H1 (cell line): ENCODE data around the gene RGPD3. TPM values are rescaled to one million over a fixed set of nuclear protein-coding genes. Genes with fewer than 3 reads are reported as not detected.

Source experiments
- CTCF ChIA-PET: fragments of 300-600 bp; sonication (Branson Sonifier 250); formaldehyde crosslinking; loops from one replicate; lab custom pipeline; 2021; ENCODE audit not compliant: partially characterized antibody; lab: Charles Lee
- POLR2A ChIA-PET: fragments of 300-600 bp; sonication (Branson Sonifier 250); formaldehyde crosslinking; loops from one replicate; lab custom pipeline; 2021; ENCODE audit warnings: inconsistent platforms; ENCODE audit not compliant: partially characterized antibody; lab: Charles Lee
- DNase-seq, 2 experiments: peaks; one replicate each; pipeline versions ENCODE4 v3.0.0 to v3.0.0-alpha.2; 2010 to 2022; ENCODE audit warnings: low spot score in 2 of 2, low read depth in 1 of 2, mixed read lengths in 1 of 2
- FAIRE-seq: peaks from 2 replicates; lab custom pipeline; 2011; peaks lifted over from hg19 to GRCh38; lab: Jason Lieb, UNC
- H2AFZ ChIP-seq: 2 replicates; pipeline ENCODE4 v1.8.1; 2012; ENCODE audit warnings: low read length, inconsistent platforms
- H2AK5ac ChIP-seq: 2 replicates; pipeline ENCODE4 v1.6.1; 2013; ENCODE audit warnings: low read depth, low read length
- H2BK120ac ChIP-seq: replicated peaks from 2 replicates; pipeline ENCODE3; 2013; ENCODE audit warnings: low read depth, low read length, inconsistent platforms
- H2BK12ac ChIP-seq: 2 replicates; pipeline ENCODE4 v1.6.1; 2013; ENCODE audit warnings: low read depth, low read length
- H2BK15ac ChIP-seq: 2 replicates; pipeline ENCODE4 v1.6.1; 2013; ENCODE audit warnings: low read length
- H2BK20ac ChIP-seq: 2 replicates; pipeline ENCODE4 v1.6.1; 2013; ENCODE audit warnings: low read length
- H2BK5ac ChIP-seq: 2 replicates; pipeline ENCODE4 v1.6.1; 2013; ENCODE audit warnings: low read depth, low read length
- H3K14ac ChIP-seq: 2 replicates; pipeline ENCODE4 v1.6.1; 2013; ENCODE audit warnings: inconsistent platforms; ENCODE audit not compliant: insufficient read length
- H3K18ac ChIP-seq: 2 replicates; pipeline ENCODE4 v1.6.1; 2013; ENCODE audit warnings: low read length; ENCODE audit errors: extremely low read depth
- H3K23ac ChIP-seq: 2 replicates; pipeline ENCODE4 v1.6.1; 2013; ENCODE audit warnings: inconsistent platforms; ENCODE audit not compliant: insufficient read length
- H3K23me2 ChIP-seq: 2 replicates; pipeline ENCODE4 v1.6.1; 2013; ENCODE audit warnings: low read depth, low read length
- H3K27ac ChIP-seq: 2 replicates; pipeline ENCODE4 v1.6.1; 2011; ENCODE audit warnings: low read depth, low read length, inconsistent platforms
- H3K27me3 ChIP-seq, 4 experiments: replicated peaks in 1 of 4; 1 replicate in 1 of 4; 2 replicates in 3 of 4; pipeline versions ENCODE4 v1.6.1 to v1.8.1; 2011 to 2013; ENCODE audit warnings: low read length in 3 of 4, mild to moderate bottlenecking in 3 of 4, inconsistent platforms in 2 of 4, mixed read lengths in 2 of 4, moderate library complexity in 1 of 4; ENCODE audit not compliant: control insufficient read depth in 3 of 4, insufficient read depth in 3 of 4; ENCODE audit errors: extremely low read depth in 1 of 4
- H3K36me3 ChIP-seq, 4 experiments: 2 replicates each; pipeline versions ENCODE4 v1.6.1 to v1.8.1; 2011 to 2013; ENCODE audit warnings: mild to moderate bottlenecking in 4 of 4, low read length in 3 of 4, moderate library complexity in 2 of 4, control low read depth in 1 of 4, inconsistent platforms in 1 of 4; ENCODE audit not compliant: insufficient read depth in 4 of 4, control insufficient read depth in 2 of 4
- H3K4ac ChIP-seq: replicated peaks from 2 replicates; pipeline ENCODE3; 2013; ENCODE audit warnings: low read length, low read depth, mixed read lengths, inconsistent platforms; ENCODE audit not compliant: insufficient read length
- H3K4me1 ChIP-seq, 4 experiments: replicated peaks in 1 of 4; 1 replicate in 1 of 4; 2 replicates in 3 of 4; pipeline versions ENCODE4 v1.6.1 to v1.8.1; 2011 to 2013; ENCODE audit warnings: low read length in 3 of 4, inconsistent platforms in 2 of 4, mixed read lengths in 1 of 4; ENCODE audit not compliant: insufficient read depth in 4 of 4, control insufficient read depth in 3 of 4
- H3K4me2 ChIP-seq, 2 experiments: 2 replicates each; pipeline versions ENCODE4 v1.6.1 to v1.8.1; 2011 to 2013; ENCODE audit warnings: low read depth in 2 of 2, low read length in 2 of 2, control low read depth in 1 of 2, inconsistent platforms in 1 of 2, mild to moderate bottlenecking in 1 of 2; ENCODE audit not compliant: insufficient read depth in 1 of 2
- H3K4me3 ChIP-seq, 4 experiments: fragments of 200-600, 300-600 bp in 1 of 4; sonication (generic), shearing (Covaris generic), sonication (Bioruptor Twin) in 1 of 4; 2 replicates each; pipeline versions ENCODE4 v1.5.1 to v1.8.1; 2011 to 2016; ENCODE audit warnings: low read length in 4 of 4, low read depth in 3 of 4, control low read depth in 2 of 4, inconsistent platforms in 2 of 4, mild to moderate bottlenecking in 2 of 4, mixed read lengths in 1 of 4, moderate library complexity in 1 of 4; ENCODE audit not compliant: insufficient read depth in 2 of 4; ENCODE audit errors: extremely low read depth in 1 of 4
- H3K56ac ChIP-seq: replicated peaks from 2 replicates; pipeline ENCODE3; 2013; ENCODE audit warnings: low read depth, mild to moderate bottlenecking, mixed read lengths, low read length, inconsistent platforms; ENCODE audit not compliant: insufficient read length
- H3K79me1 ChIP-seq: 2 replicates; pipeline ENCODE4 v1.6.1; 2013; ENCODE audit warnings: low read depth, low read length, control low read depth
- H3K79me2 ChIP-seq, 2 experiments: 2 replicates each; pipeline versions ENCODE4 v1.6.1 to v1.8.1; 2012 to 2013; ENCODE audit warnings: low read length in 2 of 2, mild to moderate bottlenecking in 2 of 2, inconsistent platforms in 1 of 2; ENCODE audit not compliant: insufficient read depth in 2 of 2, control insufficient read depth in 1 of 2
- H3K9ac ChIP-seq, 4 experiments: replicated peaks in 1 of 4; 1 replicate in 1 of 4; 2 replicates in 3 of 4; pipeline versions ENCODE4 v1.6.1 to v1.8.1; 2011 to 2013; ENCODE audit warnings: low read depth in 3 of 4, low read length in 3 of 4, control low read depth in 2 of 4, mild to moderate bottlenecking in 2 of 4, moderate library complexity in 2 of 4, inconsistent platforms in 1 of 4; ENCODE audit errors: extremely low read depth in 1 of 4
- H3K9me3 ChIP-seq, 2 experiments: 2 replicates each; pipeline versions ENCODE4 v1.6.1 to v1.8.1; 2012 to 2013; ENCODE audit warnings: mild to moderate bottlenecking in 2 of 2, moderate library complexity in 2 of 2, control low read depth in 1 of 2, inconsistent platforms in 1 of 2, low read depth in 1 of 2, low read length in 1 of 2, mixed read lengths in 1 of 2; ENCODE audit not compliant: insufficient read depth in 2 of 2
- H4K20me1 ChIP-seq, 2 experiments: replicated peaks in 1 of 2; 2 replicates each; pipeline versions ENCODE3 to v1.8.1; 2011 to 2013; ENCODE audit warnings: inconsistent platforms in 2 of 2, low read length in 2 of 2, mild to moderate bottlenecking in 1 of 2; ENCODE audit not compliant: insufficient read depth in 2 of 2, control insufficient read depth in 1 of 2
- H4K5ac ChIP-seq: 2 replicates; pipeline ENCODE4 v1.6.1; 2013; ENCODE audit warnings: low read length, low read depth, mixed read lengths, inconsistent platforms; ENCODE audit not compliant: insufficient read length
- H4K8ac ChIP-seq: 2 replicates; pipeline ENCODE4 v1.8.0; 2013; ENCODE audit warnings: mild to moderate bottlenecking, moderate library complexity, low read length, inconsistent platforms; ENCODE audit not compliant: insufficient read depth; ENCODE audit errors: extremely low read depth
- H4K91ac ChIP-seq: replicated peaks from 2 replicates; pipeline ENCODE3; 2013; ENCODE audit warnings: low read length, mixed read lengths, inconsistent platforms; ENCODE audit not compliant: insufficient read length
- ATF2 ChIP-seq: IDR thresholded peaks from 2 replicates; pipeline ENCODE4 v1.6.1; 2012; ENCODE audit warnings: low read length, inconsistent platforms
- ATF3 ChIP-seq: IDR thresholded peaks from 2 replicates; pipeline ENCODE4 v1.6.1; 2011; ENCODE audit warnings: low read depth, mild to moderate bottlenecking, low read length; ENCODE audit not compliant: insufficient read depth
- CHD1 ChIP-seq: IDR thresholded peaks from 2 replicates; pipeline ENCODE4 v1.6.1; 2012; ENCODE audit warnings: low read depth, low read length, improper control_type of control experiment
- E2F6 ChIP-seq: IDR thresholded peaks from 2 replicates; pipeline ENCODE4 v1.6.1; 2012; ENCODE audit warnings: inconsistent platforms
- EZH2 ChIP-seq: fragments of 200-600 bp; sonication (generic); IDR thresholded peaks from 2 replicates; pipeline ENCODE4 v1.7.1; 2012; ENCODE audit warnings: low read depth, mild to moderate bottlenecking, moderate library complexity, low read length, inconsistent platforms; ENCODE audit not compliant: severe bottlenecking
- HDAC2 ChIP-seq, 2 experiments: fragments of 300-600 bp in 1 of 2; sonication (generic) in 1 of 2; IDR thresholded peaks; 2 replicates each; pipeline ENCODE4 v1.6.1; 2011 to 2012; ENCODE audit warnings: low read depth in 2 of 2, low read length in 2 of 2, mild to moderate bottlenecking in 2 of 2, moderate library complexity in 2 of 2, borderline replicate concordance in 1 of 2, inconsistent platforms in 1 of 2
- PHF8 ChIP-seq: fragments of 200-600 bp; sonication (generic); conservative IDR thresholded peaks from 2 replicates; pipeline ENCODE4 v1.7.1; 2012; ENCODE audit warnings: low read depth, mild to moderate bottlenecking, inconsistent platforms, low read length, moderate library complexity
- RBBP5 ChIP-seq: IDR thresholded peaks from 2 replicates; pipeline ENCODE4 v1.7.1; 2012; ENCODE audit warnings: low read depth, mild to moderate bottlenecking, inconsistent platforms, low read length, moderate library complexity, borderline replicate concordance
- SIN3A ChIP-seq, 2 experiments: IDR thresholded peaks in 1 of 2; conservative IDR thresholded peaks in 1 of 2; 2 replicates each; pipeline ENCODE4 v1.6.1; 2011 to 2012; ENCODE audit warnings: low read length in 2 of 2, improper control_type of control experiment in 1 of 2, low read depth in 1 of 2, mild to moderate bottlenecking in 1 of 2
- SP4 ChIP-seq: IDR thresholded peaks from 2 replicates; pipeline ENCODE4 v1.6.1; 2012; ENCODE audit warnings: low read length, inconsistent platforms
- WGBS, 2 experiments: shearing (Covaris generic) in 1 of 2; methylation state at CpG; one replicate each; pipeline versions ENCODE4 v1.1.6 to v1.1.7; 2013 to 2015; ENCODE audit warnings: low lambda C conversion rate in 2 of 2, mixed read lengths in 2 of 2, inconsistent platforms in 1 of 2, low coverage in 1 of 2, missing lambda C conversion rate in 1 of 2; ENCODE audit not compliant: insufficient replicate concordance in 2 of 2, insufficient coverage in 1 of 2, insufficient read length in 1 of 2; ENCODE audit errors: extremely low coverage in 1 of 2, missing lambda C conversion rate in 1 of 2; 5-methylcytosine and 5-hydroxymethylcytosine counted together
- polyA plus RNA-seq, 7 experiments: library from polyadenylated mRNA; depleted of rRNA in 3 of 7; stranded (reverse) in 5 of 7; unstranded in 2 of 7; fragments of >200 nt in 5 of 7; fragments of 200-250 nt in 2 of 7; gene quantifications; 1 replicate in 5 of 7; 2 replicates in 1 of 7; 4 replicates in 1 of 7; pipeline versions ENCODE4 v1.2.1 to v1.2.3, GENCODE V29; 2011 to 2013; ENCODE audit warnings: missing spikeins in 2 of 7, mixed read lengths in 2 of 7
- total RNA-seq: library from RNA; stranded (reverse); fragmentation: NEBNext Ultra II Directional; extraction: Animal tissue kit (Norgen Biotek cat#: 25700); gene quantifications from 2 replicates; pipeline ENCODE4 v1.2.1, GENCODE V29; 2021

The RGPD3 gene
- total and polyA plus RNA-seq, 2 of the 8 experiments (the other 6 are each of a cell fraction or from before 2014, with no cell fraction given), result 0.08 to 0.17 TPM

GRCh38 chr2:106344302-106344701 lies 123.9 kb downstream of the RGPD3 start:
- Histone ChIP-seq H3K4me3 (no peak overlapping the region), H3K9ac (no peak overlapping the region), H3K23me2 (no peaks in the 10 kb centered on the region), H3K27me3 (no peaks in the 10 kb centered on the region), H2BK120ac (no peak overlapping the region), H2BK15ac (no peak overlapping the region), H3K18ac (no peak overlapping the region), H3K56ac (no peak overlapping the region), H3K36me3 (no peaks in the 10 kb centered on the region), H4K5ac (no peak overlapping the region), H2BK20ac (no peak overlapping the region), H2AK5ac (no peak overlapping the region), H4K20me1 (no peaks in the 10 kb centered on the region), H3K4me2 (no peak overlapping the region), H3K79me1 (no peaks in the 10 kb centered on the region), H2BK12ac (no peak overlapping the region), H4K8ac (no peak overlapping the region), H2AFZ (no peak overlapping the region; the same call in 1 of the 2 replicates), H3K4ac (no peak overlapping the region), H3K27ac (no peak overlapping the region), H3K9me3 (no peaks in the 10 kb centered on the region), H3K4me1 (no peaks in the 10 kb centered on the region; a peak in 1 of 7 replicates), H4K91ac (no peak overlapping the region), H3K14ac (no peak overlapping the region), H3K79me2 (no peaks in the 10 kb centered on the region), H3K23ac (no peak overlapping the region), H2BK5ac (no peak overlapping the region)
- no peak for DNase-seq
- ChIA-PET POLR2A (no interaction called here), CTCF (interaction anchor here (0.6 kb wide), 1 partner anchor 21 kb away, joined by 3 read pairs; no protein-coding TSS in a partner anchor)
- WGBS, 2 experiments, result 90% methylated on average over 10 of the region's 12 CpGs; no CpG with 5 or more reads in 1 of the 2 experiments
- no peak for FAIRE-seq
- TF ChIP-seq E2F6 (no peak), ATF3 (no peak), PHF8 (no peak), SIN3A (conservative IDR thresholded peaks at IDR 0.05 in 1 of 2, IDR thresholded peaks at IDR 0.05 in 1 of 2; ENCODE audit: low read depth in 1 of 2, low read length in 2 of 2) (no peak), ATF2 (no peak), EZH2 (no peak), RBBP5 (no peak), SP4 (no peak), CHD1 (no peak), HDAC2 (IDR thresholded peaks at IDR 0.05; ENCODE audit: borderline replicate concordance in 1 of 2, low read depth in 2 of 2, low read length in 2 of 2) (no peak)
